HG03064 (cell line): ENCODE measurements around the gene SQSTM1.
"Not testable (repeated sequence)": the region's sequence is repeated elsewhere in the genome, so short reads cannot be mapped to it uniquely, and the experiment has no call there.

ENCODE experiments used
- ATAC-seq: cut with Tn5 transposase; IDR thresholded peaks from one replicate; pipeline ENCODE4 v1.9.1; 2021; ENCODE audit warnings: low read depth; ENCODE audit not compliant: unreplicated experiment

Gene SQSTM1

GRCh38 chr5:179822444-179822990, 1.8 kb downstream of the SQSTM1 start:
- no peak for ATAC-seq

GRCh38 chr5:179823937-179824744, 3.4 kb downstream of the SQSTM1 start:
- no peak for ATAC-seq

DNA sequence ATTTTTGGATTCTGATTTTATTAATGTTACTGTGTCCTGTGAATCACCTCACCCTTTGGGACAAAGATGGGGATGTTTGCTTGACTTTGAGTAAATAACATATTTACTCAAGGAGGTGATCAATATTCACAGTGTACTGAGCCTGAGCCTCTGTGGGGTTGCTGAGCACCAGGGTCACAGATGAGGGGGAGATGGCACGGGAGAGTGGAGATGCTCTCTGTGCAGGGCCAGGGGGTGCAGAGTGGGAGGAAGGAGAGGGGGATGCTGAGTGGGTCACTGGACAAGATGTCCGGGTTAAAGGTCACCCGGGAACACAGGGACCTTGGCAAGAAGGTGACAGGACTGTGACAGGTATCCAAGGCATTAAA, 4.0 kb downstream of the SQSTM1 start:
- ATAC-seq, result no peak

- ATAC-seq, result no peak
Observed at GRCh38 chr5:179825655-179826182, 5.0 kb downstream of the SQSTM1 start.

DNA sequence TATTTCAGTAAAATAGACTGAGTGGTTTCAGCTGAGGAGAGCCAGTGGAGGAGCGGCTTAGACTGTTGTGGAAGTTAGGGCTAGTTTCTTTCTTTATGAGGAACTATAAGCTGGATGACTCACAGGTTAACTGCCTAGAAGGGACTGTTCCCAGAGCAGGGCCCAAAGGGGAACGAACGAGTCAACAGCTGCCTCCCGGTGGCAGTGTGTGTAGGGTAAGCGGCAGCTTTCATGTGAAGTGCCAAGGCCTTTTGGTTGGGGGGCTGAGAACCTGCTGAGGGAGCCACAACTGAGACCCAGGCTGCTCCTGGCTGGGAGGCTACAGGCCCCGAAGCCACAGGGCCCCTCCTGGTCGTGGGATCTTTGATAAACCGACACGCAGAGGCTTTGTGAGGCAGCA, 7.0 kb downstream of the SQSTM1 start:
- no peak for ATAC-seq

DNA sequence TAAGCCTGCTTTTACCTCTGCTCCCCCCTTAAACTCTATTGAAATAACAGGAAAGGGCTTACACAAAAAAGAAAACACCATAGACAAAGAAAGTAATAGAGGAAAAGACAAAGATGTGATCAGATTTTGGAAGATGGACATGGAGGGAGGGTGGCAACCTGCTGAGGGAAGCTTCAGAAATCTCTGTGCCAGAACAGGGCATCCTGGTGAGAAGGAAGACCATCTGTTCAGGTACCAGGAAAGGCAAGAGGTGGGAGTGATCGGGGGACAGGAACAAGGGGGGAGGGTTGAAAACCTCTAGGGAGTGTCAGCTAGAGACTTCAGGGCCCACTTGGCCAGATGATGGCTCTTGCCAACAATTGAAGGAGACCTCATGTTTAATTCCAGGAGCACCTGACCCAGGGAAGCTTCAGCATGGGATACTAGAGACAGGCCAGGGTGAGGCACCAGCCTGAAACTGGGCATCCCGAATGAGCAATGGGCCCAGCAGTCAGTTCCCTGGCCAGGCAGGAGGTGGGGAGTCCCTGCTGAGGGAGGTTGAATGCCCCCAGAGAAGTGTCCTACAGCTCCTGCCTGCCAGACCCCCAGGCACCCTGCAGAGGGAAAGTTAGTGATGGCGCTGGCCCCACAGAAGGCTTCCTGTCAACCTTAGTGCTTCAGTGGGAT, 8.2 kb downstream of the SQSTM1 start:
- no peak for ATAC-seq

DNA sequence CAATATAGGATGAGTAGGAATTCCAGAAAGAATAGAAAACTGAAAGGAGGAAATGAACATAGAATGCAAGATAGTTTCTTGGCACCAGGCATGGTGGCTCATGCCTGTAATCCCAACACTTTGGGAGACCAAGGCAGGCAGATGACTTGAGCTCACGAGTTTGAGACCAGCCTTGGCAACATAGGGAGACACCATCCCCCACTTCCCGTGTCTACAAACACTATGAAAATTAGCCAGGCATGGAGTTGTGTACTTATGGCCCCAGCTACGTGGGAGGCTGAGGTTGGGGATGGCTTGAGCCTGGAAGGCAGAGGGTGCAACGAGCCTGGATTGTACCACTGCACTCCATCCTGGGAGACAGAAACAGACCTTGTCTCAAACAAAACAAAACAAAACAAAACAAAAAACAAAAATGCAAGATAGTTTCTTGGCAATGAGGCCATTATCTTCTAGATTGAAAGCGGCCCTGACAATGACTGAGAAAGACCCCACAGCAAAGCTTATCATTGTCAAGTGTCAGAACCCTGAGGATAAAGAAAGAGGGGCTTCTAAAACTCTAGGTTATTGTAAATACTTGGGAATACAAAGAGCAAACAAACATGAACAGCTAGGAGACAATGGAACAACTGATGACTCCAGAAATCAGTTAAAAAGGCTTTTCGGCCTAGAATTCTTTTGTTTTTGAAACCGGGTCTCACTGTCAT, 9.2 kb downstream of the SQSTM1 start:
- ATAC-seq, result no peak

- no peak for ATAC-seq
Observed at GRCh38 chr5:179830818-179831468, 10.2 kb downstream of the SQSTM1 start.

DNA sequence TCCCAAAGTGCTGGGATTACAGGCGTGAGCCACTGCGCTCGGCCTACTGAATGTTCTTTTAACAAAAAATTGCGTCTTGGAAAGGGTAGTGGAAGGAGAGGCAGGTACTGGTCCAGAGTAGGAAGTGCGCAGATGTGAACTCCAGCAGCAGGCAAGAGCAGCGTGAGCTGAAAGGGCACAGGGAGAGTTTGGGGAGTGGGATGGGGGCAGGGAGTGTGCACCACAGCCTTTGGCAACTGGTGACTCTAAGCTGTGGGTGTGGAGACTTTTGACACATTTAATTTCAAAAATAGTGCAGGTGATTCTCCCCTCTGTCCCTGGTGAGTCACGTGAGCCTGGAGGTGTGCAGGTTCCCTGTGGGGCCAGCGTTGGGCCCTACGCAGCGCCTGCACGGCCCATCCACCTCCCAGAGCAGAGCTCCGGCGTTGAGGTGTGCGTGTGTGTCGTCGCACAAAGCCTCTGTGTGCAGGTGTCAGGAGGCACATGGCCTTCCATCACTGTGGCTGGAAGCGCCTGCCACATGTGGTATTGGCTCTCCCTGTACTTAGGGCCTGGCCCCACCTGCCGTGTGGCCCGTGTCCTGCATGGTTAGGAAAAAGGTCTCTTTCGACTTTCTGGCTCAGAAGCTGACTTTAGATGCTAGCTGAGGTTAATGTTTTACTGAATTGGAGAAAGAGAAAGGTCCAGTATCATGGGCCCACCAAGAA, 11.5 kb downstream of the SQSTM1 start:
- ATAC-seq, result no peak

GRCh38 chr5:179833056-179833708, 12.5 kb downstream of the SQSTM1 start:
- no peak for ATAC-seq

GRCh38 chr5:179833709-179834070, 13.0 kb downstream of the SQSTM1 start:
- no peak for ATAC-seq

DNA sequence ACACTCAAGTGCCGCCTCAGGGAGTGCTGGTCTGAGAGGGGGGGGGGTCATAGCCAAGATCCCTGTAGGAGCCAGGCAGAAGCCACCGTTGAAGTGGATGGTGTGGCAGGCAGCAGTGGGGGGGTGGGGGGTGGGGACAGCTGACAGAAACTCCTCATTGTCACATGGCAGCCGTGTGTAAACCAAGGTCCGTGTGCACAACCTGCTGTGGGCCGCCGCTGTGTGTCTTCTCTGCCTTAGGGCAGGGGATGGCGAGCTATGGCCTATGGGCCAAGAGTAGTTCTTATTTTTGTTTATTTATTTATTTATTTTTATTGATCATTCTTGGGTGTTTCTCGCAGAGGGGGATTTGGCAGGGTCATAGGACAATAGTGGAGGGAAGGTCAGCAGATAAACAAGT, 13.4 kb downstream of the SQSTM1 start:
- no peak for ATAC-seq

- not testable (repeated sequence) for ATAC-seq
Observed at GRCh38 chr5:179834871-179835270, 14.2 kb downstream of the SQSTM1 start.

GRCh38 chr5:179836225-179837019, 15.7 kb downstream of the SQSTM1 start:
- peak; percentile 61 for ATAC-seq

DNA sequence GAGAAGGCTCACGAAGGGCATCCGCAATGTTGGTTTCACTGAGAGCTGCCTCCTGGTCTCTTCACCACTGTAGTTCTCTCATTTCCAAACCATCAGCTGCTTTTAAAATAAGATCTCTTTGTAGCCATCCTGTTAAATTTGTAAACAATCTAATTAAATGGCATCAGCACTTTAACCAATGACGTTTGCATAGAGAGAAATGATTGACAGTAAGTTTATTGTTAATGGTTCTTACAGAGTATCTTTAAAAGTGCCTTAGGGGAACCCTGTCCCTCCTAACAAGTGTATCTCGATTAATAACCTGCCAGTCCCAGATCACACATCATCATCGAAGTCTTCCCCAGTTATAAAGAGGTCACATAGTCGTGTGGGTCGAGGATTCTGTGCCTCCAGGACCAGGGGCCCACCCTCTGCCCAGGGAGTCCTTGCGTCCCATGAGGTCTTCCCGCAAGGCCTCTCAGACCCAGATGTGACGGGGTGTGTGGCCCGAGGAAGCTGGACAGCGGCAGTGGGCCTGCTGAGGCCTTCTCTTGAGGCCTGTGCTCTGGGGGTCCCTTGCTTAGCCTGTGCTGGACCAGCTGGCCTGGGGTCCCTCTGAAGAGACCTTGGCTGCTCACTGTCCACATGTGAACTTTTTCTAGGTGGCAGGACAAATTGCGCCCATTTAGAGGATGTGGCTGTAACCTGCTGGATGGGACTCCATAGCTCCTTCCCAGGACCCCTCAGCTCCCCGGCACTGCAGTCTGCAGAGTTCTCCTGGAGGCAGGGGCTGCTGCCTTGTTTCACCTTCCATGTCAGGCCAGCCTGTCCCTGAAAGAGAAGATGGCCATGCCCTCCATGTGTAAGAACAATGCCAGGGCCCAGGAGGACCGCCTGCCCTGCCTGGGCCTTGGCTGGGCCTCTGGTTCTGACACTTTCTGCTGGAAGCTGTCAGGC, 16.6 kb downstream of the SQSTM1 start:
- ATAC-seq, result no peak

DNA sequence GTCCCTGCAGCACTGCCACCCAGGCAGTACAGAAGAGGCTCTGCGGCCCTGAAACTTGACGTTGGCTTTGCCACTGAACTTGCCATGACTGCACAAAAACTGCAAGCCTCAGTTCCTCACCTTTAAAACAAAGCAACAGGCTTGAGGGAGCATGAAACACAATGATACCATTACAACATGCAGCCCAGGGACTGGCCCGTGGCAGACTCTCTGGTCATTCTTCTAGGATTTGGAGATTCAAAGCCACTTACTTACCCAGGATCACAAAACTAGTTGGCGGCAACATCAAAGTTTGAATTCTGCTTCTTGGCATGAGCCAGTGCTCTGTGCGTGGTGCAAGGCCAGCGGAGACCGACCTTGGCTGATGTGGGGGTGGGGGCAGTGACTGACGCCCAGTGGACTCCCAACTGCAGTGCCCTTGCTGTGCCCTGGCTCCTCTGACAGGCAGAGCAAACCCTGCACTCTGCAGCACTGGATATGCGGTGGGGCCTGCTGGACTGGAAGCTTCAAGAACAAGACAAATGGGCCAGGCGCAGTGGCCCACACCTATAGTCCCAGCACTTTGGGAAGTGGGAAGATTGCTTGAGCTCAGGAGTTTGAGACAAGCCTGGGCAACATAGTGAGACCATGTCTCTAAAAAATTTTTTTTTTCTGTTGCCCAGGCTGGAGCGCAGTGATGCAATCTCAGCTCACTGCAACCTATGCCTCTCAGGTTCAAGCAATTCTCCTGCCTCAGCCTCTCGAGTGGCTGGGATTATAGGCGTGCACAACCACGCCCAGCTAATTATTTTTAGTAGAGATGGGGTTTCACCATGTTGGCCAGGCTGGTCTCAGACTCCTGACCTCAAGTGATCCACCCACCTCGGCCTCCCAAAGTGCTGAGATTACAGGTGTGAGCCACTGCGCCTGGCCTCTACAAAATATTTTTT, 18.9 kb downstream of the SQSTM1 start:
- ATAC-seq, result no peak

- ATAC-seq, result no peak
Observed at GRCh38 chr5:179840321-179840720, 19.6 kb downstream of the SQSTM1 start.
